A673 (cell line): ENCODE measurements around the gene GAS6. TPM values are rescaled to one million over a fixed set of nuclear protein-coding genes. Genes with fewer than 3 reads are reported as not detected.

Experiments used
- BruUV-seq: library from RNA; stranded (reverse); fragments of 400-500 nt; replicated peaks from 2 replicates; lab custom pipeline; 2021; lab: Mats Ljungman, UMichigan
- CTCF ChIA-PET: fragments of 300-600 bp; sonication (Branson Sonifier 250); formaldehyde crosslinking; loops from one replicate; lab custom pipeline; 2022; ENCODE audit warnings: antibody characterized with exemption; lab: Charles Lee
- POLR2A ChIA-PET: fragments of 300-600 bp; sonication (Branson Sonifier 250); formaldehyde crosslinking; loops from one replicate; lab custom pipeline; 2022; ENCODE audit warnings: antibody characterized with exemption; ENCODE audit not compliant: low non-redundant PET; lab: Charles Lee
- DNase-seq: peaks from one replicate; pipeline ENCODE4 v3.0.0-alpha.2; 2015; ENCODE audit warnings: low spot score
- H3K27ac ChIP-seq: fragments of 200-600 bp; sonication (generic); 2 replicates; pipeline ENCODE4 v1.5.1; 2016; ENCODE audit warnings: mixed run types, low read depth, mild to moderate bottlenecking, mixed read lengths, antibody characterized with exemption, low read length; ENCODE audit not compliant: poor library complexity, severe bottlenecking
- H3K27me3 ChIP-seq: fragments of 200-600 bp; sonication (generic); replicated peaks from 2 replicates; pipeline ENCODE4 v1.6.1; 2017; ENCODE audit warnings: mixed run types, low read depth, mild to moderate bottlenecking, mixed read lengths, antibody characterized with exemption, low read length; ENCODE audit not compliant: insufficient read depth, poor library complexity
- H3K36me3 ChIP-seq: fragments of 200-600 bp; sonication (generic); 2 replicates; pipeline ENCODE4 v1.6.1; 2016; ENCODE audit warnings: mixed run types, mild to moderate bottlenecking, mixed read lengths, antibody characterized with exemption, low read length; ENCODE audit not compliant: insufficient read depth, poor library complexity, severe bottlenecking
- H3K4me1 ChIP-seq: fragments of 200-600 bp; sonication (generic); 2 replicates; pipeline ENCODE4 v1.6.1; 2017; ENCODE audit warnings: mixed run types, mild to moderate bottlenecking, mixed read lengths, antibody characterized with exemption, low read length; ENCODE audit not compliant: insufficient read depth, poor library complexity, severe bottlenecking
- H3K4me3 ChIP-seq: fragments of 200-600 bp; sonication (generic); 2 replicates; pipeline ENCODE4 v1.5.1; 2016; ENCODE audit warnings: low read depth, mixed run types, mild to moderate bottlenecking, mixed read lengths, low read length; ENCODE audit not compliant: poor library complexity, severe bottlenecking
- H3K9me3 ChIP-seq: fragments of 200-600 bp; sonication (generic); 2 replicates; pipeline ENCODE4 v1.6.1; 2016; ENCODE audit warnings: mixed run types, low read depth, mild to moderate bottlenecking, mixed read lengths, antibody characterized with exemption, low read length; ENCODE audit not compliant: poor library complexity, severe bottlenecking
- EZH2 ChIP-seq: fragments of 200-600 bp; sonication (generic); IDR thresholded peaks from 2 replicates; pipeline ENCODE4 v1.6.1; 2017; ENCODE audit warnings: borderline replicate concordance, low read depth, mild to moderate bottlenecking, mixed read lengths, antibody characterized with exemption, low read length; ENCODE audit not compliant: poor library complexity, severe bottlenecking
- intact Hi-C: fragments of 100-400 bp; cut with micrococcal nuclease; formaldehyde crosslinking; loops from one replicate; pipeline ENCODE4 v1.10.0; 2022; ENCODE audit not compliant: unreplicated experiment
- total RNA-seq: library from RNA; stranded (reverse); gene quantifications from 2 replicates; pipeline ENCODE4 v1.2.3, GENCODE V29; 2021
- TF ChIP-seq, protein P1 (sequence below): fragments of 300-800, 200-600 bp; sonication (generic); conservative IDR thresholded peaks from 2 replicates; pipeline ENCODE4 v1.5.1; 2017; ENCODE audit warnings: low read depth, mild to moderate bottlenecking, antibody characterized with exemption, low read length, moderate library complexity, mixed read lengths

GAS6 gene
- total RNA-seq, 1 experiment from 2014 or later = 0.67 TPM

DNA sequence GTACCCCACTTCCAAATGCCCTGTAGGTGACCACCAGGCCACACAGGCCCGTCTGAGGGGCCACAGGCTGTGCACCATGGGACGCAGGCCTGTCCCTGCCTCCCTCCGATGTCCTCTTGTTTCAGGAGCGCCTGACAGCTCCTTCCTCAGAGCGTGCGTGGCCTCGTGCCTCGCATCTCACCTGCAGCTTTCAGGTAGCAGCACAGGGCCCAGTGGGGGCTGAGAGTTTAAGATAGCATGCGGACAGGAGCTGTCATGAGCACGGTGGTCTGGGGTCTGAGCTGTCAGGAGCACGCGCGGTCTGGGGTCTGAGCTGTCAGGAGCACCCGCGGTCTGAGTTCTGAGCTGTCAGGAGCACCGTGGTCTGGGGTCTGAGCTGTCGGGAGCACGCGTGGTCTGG lies 40.1 kb downstream of the GAS6 start:
- Histone ChIP-seq H3K9me3 (no peaks in the 10 kb centered on the region), H3K36me3 (no peaks in the 10 kb centered on the region), H3K4me3 (no peak overlapping the region), H3K27me3 (no peaks in the 10 kb centered on the region), H3K4me1 (peaks cover 8% of the 10 kb centered on the region), H3K27ac (no peak overlapping the region)
- ChIA-PET CTCF (no interaction called here), POLR2A (no interaction called here)
- TF ChIP-seq, protein P1, sequence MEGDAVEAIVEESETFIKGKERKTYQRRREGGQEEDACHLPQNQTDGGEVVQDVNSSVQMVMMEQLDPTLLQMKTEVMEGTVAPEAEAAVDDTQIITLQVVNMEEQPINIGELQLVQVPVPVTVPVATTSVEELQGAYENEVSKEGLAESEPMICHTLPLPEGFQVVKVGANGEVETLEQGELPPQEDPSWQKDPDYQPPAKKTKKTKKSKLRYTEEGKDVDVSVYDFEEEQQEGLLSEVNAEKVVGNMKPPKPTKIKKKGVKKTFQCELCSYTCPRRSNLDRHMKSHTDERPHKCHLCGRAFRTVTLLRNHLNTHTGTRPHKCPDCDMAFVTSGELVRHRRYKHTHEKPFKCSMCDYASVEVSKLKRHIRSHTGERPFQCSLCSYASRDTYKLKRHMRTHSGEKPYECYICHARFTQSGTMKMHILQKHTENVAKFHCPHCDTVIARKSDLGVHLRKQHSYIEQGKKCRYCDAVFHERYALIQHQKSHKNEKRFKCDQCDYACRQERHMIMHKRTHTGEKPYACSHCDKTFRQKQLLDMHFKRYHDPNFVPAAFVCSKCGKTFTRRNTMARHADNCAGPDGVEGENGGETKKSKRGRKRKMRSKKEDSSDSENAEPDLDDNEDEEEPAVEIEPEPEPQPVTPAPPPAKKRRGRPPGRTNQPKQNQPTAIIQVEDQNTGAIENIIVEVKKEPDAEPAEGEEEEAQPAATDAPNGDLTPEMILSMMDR = no peak
- no peak for TF ChIP-seq EZH2
- DNase-seq = no peak
- intact Hi-C loops = no loop called here
- no TSS peak for BruUV-seq

DNA sequence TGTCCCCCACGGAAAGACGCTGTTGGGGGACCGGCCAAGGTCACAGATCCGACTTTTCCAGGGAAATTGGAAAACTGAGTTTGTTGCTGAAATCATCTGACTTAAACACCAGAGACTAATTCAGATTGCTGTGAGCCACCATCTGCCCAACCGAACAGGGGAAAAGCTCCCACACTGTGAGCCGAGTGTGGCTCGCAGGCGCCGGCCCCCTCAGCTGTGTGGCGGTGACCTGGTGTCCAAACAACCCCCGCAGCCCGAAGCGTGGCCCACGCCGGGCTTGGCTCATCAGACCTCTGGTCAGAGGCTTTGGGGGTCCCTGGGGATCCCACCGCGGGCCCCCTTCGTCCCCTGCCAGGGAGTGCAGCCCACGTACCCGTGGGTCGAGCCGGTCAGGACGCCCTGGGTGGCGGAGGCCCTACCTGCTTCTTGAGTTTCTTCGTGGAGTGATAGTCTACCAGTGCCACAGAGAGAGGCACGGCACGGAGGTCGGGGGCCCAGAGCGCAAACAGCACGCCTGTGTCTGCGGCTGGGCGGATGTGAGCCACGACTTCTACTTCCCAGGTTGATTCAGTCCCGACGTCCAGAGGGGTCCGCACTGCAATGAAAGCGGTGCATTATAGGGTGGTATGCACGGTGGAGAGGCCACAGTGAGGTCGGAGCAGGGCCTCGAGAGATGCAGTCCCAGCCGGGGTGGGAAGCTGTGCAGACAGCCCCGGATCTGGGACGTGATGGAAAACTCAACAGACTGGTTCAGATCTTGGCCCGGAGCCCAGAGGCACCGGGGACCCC lies 40.7 kb downstream of the GAS6 start:
- H3K4me3 ChIP-seq = no peak overlapping the region
- no peak overlapping the region for H3K27ac ChIP-seq
- no peak for DNase-seq
- H3K36me3 ChIP-seq = no peaks in the 10 kb centered on the region
- intact Hi-C loops = no loop called here
- ChIA-PET POLR2A (no interaction called here), CTCF (interaction anchor here (0.5 kb wide), 1 partner anchor 8 kb away, joined by 7 read pairs; no protein-coding TSS in a partner anchor)
- no TSS peak for BruUV-seq
- no peaks in the 10 kb centered on the region for H3K27me3 ChIP-seq
- peaks cover 8% of the 10 kb centered on the region for H3K4me1 ChIP-seq
- no peak for TF ChIP-seq EZH2
- H3K9me3 ChIP-seq = no peaks in the 10 kb centered on the region

DNA sequence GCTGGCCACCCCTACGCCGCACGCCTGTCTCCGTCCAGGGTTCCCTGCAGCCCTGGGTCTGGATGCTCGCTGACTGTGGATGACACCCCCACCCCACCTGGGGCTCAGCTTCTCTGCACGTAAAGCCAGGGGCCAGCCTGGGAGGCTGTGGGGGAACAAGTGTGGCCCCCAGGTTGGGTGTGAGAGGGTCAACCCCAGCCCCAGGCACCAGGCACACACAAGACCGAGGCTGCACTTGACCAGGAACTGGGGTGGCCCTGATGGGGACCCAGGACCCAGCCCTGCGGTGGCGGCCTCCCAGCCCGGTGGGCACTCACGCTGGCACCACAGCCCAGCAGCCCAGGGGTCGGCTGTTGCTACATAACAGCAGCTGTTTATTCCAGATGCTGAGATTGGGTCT lies 41.6 kb downstream of the GAS6 start:
- CTCF ChIA-PET = no interaction called here
- H3K27ac ChIP-seq = no peak overlapping the region

More for the DNA sequence above, 41.6 kb downstream of the GAS6 start:
- POLR2A ChIA-PET = no interaction called here
- TF ChIP-seq EZH2 = no peak
- TF ChIP-seq, protein P1 = no peak
- H3K4me1 ChIP-seq = peaks cover 8% of the 10 kb centered on the region
- H3K27me3 ChIP-seq = no peaks in the 10 kb centered on the region
- intact Hi-C loops = no loop called here
- H3K4me3 ChIP-seq = no peak overlapping the region
- no peak for DNase-seq
- no peaks in the 10 kb centered on the region for H3K36me3 ChIP-seq
- BruUV-seq = no TSS peak
- H3K9me3 ChIP-seq = no peaks in the 10 kb centered on the region
